22Rv1 (cell line): ENCODE measurements around the gene SLC13A4.

Experiments used
- H3K27ac ChIP-seq: fragments of 450-650 bp; 2 replicates; pipeline ENCODE4 v1.5.1; 2017
- ZFX ChIP-seq: fragments of 450-650 bp; IDR thresholded peaks from 2 replicates; pipeline ENCODE4 v1.6.1; 2017; ENCODE audit warnings: antibody characterized with exemption, borderline replicate concordance
- TF ChIP-seq, protein P1 (sequence below): fragments of 450-650 bp; IDR thresholded peaks from 2 replicates; pipeline ENCODE4 v1.5.1; 2017; ENCODE audit warnings: mild to moderate bottlenecking

SLC13A4 gene

DNA sequence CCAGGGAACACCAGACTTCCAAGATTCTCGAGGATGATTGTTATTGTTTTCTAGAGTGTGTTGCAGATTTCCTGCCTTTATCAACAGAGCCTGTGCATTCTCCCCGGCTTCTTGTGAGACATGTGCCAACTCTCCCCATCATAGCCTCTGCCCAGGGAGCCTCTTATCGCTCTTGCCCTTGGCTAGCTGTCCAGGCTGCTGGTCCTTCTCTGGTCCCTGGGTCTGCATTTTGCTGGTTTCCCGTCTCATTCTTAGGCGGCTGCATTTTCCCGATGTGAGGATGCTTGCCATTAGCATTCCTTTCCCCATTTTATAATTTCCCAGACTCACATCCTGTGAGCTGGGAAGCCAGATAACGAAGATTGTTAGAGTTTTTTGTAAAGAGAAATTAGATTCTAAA is 15.2 kb downstream of the SLC13A4 start:
- H3K27ac ChIP-seq = no peak overlapping the region
- no peak for TF ChIP-seq ZFX
- TF ChIP-seq, protein P1, sequence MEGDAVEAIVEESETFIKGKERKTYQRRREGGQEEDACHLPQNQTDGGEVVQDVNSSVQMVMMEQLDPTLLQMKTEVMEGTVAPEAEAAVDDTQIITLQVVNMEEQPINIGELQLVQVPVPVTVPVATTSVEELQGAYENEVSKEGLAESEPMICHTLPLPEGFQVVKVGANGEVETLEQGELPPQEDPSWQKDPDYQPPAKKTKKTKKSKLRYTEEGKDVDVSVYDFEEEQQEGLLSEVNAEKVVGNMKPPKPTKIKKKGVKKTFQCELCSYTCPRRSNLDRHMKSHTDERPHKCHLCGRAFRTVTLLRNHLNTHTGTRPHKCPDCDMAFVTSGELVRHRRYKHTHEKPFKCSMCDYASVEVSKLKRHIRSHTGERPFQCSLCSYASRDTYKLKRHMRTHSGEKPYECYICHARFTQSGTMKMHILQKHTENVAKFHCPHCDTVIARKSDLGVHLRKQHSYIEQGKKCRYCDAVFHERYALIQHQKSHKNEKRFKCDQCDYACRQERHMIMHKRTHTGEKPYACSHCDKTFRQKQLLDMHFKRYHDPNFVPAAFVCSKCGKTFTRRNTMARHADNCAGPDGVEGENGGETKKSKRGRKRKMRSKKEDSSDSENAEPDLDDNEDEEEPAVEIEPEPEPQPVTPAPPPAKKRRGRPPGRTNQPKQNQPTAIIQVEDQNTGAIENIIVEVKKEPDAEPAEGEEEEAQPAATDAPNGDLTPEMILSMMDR = no peak

DNA sequence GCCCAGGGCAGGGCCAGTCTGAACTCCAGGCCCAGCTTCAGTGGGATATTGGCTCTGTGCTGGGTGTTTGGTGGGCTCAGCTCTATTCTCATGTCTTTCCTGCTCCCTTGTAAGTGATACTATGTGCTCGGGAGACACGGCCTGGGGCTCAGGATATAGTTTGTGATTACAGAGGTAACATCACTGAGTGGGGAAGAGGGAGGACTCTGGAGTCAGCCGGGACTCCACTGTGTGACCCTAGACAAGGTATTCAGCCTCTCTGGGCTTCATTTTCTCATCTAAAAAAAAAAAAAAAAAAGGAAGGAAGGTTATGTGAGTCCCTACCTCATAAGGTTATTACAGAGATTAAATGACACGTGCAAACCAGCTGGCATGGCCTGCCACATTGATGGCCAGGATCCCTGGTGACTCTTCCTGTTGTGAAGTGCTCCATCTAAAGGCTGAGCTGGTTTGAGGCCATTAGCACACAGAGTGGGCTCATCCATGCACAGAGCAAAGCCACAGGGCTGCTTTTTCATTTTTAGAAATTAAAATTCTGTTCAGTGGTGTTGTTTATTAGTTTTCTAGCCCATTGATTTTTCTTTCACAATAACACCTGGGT is 15.7 kb downstream of the SLC13A4 start:
- H3K27ac ChIP-seq = no peak overlapping the region
- no peak for TF ChIP-seq ZFX
- TF ChIP-seq, protein P1 = no peak

DNA sequence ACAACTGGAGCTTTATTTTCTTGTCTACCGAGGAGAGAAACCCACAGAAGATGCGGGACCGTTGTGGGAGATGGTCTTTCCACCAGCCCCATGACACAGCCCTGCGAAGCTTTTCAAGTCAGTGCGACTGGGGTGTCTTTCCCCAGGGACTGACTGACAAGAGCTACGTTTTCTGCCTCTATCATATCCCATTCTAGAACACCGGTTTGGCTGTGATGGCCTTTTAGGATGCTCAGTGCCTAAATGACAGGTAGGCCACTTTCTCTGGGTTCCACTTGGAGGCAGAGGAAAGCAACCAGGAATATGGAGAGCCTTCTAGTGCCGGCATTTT is 16.9 kb downstream of the SLC13A4 start:
- H3K27ac ChIP-seq = no peak overlapping the region
- no peak for TF ChIP-seq ZFX
- TF ChIP-seq, protein P1 = peak; percentile 41

DNA sequence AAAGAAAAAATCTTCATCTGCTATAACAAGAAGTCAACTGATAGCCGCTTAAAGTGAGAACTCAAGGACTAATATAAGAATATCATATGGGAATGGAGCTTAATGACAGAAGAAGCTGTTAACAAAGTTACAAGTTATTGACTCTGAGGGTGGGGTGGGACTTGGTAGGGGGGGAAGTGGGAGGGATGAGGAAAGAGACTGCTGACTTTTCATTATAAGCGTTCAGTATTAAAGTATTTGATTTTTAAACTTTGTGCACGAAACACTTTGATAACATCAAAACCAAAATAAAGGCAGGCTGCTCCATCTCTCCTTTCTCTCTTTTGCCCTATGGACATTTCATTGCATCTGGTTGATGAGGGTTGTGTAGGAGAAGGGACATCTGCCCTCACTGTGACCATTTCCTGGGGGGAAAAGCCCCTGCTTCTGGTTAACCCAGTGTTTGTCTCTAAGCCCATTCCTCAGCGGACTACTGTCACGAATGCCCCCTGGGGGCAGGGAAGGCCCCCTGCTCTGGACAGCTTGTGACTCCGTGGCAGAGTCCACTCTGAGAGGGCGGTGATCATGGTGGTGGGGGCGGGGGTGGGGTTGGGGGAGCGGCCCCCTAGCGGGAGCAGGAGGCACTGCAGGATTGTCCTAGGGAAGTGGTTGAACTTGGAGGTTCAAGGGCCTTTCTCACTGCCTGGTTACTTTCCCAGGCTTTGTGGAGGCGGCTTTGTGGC is 17.4 kb downstream of the SLC13A4 start:
- TF ChIP-seq, protein P1 = peak; percentile 93
- TF ChIP-seq ZFX = no peak
- H3K27ac ChIP-seq = no peak overlapping the region

DNA sequence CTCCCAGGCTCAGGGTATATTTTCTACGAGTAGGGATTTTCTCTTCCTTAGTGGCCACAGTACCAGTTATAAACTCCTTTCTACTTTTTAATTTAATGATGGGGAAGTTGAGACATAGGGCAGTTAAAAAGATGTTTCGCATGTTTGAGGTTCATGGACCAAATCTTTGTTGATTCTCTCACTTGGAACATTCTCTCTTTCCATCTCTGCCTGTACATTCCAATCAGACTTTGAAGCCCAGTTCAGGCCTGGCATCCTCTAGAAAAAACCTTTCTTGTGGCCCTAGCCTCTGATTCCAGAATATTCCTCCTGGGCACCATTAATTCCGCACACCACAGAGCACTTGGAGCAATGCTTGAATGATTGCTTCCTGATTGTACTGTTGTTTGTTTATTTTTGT is 18.5 kb downstream of the SLC13A4 start:
- no peak overlapping the region for H3K27ac ChIP-seq
- no peak for TF ChIP-seq ZFX
- TF ChIP-seq, protein P1 = no peak

DNA sequence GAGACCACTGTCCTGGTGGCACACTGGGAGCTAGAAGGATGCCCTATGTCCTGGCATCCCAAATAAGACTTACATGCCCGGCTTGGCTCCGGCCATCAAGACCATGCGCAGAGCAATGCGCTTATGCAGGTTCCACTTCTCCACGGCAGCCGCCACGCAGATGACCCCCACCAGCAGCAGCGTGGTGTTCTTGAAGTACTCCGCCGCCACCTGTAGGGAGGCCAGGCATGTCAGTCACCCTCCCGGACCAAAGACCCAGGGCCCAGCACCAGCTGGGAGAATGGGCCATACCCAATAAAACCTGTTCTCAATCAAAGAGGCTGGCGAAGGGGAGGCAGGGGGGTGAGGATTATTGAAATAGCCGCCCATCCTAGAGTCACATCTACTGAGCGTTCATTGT is 19.9 kb downstream of the SLC13A4 start:
- H3K27ac ChIP-seq = no peak overlapping the region
- no peak for TF ChIP-seq ZFX
- TF ChIP-seq, protein P1 = 0 out of 2 replicates have a peak, but pooled peaks have one; percentile 4

DNA sequence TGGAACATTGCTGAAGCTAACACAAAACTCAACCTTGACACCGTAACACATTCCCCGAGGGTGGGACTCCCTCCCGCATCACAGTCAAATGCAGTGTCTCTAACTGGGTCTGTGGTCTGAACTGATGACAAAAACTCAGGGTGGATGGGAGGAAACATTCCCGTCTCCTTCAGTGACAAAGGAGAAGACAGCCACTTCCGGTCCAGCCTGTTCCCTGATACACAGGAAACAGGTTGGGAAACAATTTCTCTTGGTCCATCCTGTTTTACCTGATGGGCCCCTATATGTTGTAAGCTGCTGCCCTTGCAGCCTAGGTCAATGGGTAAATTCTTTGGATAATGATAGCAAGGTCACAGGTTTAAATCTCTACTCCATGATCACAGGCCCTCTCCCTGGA is 20.4 kb downstream of the SLC13A4 start:
- TF ChIP-seq ZFX = no peak
- TF ChIP-seq, protein P1 = no peak
- H3K27ac ChIP-seq = no peak overlapping the region
